Brain pericyte (primary cell): ENCODE data around the gene MGAT4A.
"Not testable (repeated sequence)": the region's sequence is repeated elsewhere in the genome, so short reads cannot be mapped to it uniquely, and the experiment has no call there.

Experiments used
- DNase-seq: peaks from one replicate; pipeline ENCODE4 v3.0.0-alpha.2; 2012; ENCODE audit warnings: low read depth, low spot score

MGAT4A gene

DNA sequence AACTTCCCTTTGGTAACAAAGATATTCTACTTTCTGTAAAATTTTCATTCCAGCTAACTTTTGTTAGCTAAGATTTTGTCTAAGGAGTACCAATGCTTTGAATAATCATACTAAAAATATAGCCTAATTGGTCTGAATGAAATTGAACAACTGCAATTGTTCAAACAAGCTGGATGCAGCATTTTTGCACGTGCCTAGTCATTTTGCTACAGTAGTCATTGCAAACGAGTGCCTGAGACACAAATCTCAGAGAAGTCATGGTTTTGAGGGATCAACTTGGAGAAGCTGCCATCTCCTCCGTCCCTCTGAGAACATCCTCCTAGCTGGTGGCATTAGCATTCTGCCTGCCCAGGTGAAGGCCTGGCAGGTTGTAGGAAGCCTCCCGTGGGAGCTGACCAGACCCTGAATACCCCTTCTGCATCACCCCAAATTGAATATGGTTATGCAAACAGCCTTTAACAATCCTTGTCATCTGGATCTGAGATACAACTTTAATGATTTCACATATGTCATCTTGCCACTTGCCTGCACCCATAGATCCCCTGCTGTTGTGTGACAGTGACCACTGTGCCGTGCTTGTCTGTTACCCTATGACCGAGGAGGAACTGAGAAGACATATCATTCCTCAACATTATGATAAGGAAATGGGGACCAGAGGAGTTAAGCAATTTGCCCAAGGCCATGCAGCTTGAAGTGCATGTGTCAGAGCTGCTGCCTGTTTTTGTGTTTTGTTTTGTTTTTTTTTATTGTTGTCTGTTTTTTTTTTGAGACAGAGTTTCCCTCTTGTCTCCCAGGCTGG, 29.1 kb upstream of the MGAT4A start:
- DNase-seq = no peak

DNA sequence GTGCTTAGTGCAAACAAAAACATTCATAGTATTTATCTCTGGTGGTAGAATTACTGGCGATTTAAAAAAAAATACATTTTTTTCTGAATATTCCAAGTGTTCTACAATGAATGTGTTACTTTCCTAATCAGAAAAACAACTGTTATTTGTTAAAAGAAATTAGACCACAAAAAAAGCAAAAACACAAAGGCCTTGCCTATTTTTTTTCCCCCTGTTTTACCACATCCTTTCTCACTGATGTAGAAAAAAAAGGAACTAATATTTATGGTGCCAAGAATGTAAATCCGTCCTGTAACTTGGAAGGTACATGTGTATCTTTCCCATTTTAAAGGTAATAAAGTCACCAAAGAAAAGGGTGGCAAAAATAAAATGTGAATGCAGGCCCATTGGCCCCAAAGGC, 28.4 kb upstream of the MGAT4A start:
- no peak for DNase-seq

DNA sequence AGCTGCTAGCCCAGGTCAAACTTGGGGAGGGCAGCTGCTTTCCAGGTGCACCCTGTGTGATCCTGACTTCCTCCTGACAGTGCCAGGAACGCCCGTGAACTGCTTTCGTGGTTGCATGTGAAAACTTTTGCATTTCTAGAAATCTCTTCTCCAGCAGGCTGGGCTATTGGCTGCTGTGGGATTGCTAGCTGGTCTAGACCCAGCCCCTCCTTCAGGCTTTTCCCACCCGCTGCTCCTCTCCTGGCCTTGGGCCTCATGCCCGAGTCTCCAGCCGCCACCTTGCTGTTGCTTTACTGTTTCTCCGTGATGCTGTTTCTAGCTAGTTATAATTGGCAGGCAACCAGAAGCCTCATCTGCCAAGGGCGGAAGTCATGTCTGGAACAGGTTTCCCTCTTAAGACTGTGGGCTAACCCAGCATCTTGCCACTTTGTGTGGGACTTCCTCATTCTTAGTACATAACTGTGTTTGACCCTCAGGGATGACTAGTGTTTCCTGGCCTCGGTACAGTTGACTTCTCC, 27.0 kb upstream of the MGAT4A start:
- no peak for DNase-seq

DNA sequence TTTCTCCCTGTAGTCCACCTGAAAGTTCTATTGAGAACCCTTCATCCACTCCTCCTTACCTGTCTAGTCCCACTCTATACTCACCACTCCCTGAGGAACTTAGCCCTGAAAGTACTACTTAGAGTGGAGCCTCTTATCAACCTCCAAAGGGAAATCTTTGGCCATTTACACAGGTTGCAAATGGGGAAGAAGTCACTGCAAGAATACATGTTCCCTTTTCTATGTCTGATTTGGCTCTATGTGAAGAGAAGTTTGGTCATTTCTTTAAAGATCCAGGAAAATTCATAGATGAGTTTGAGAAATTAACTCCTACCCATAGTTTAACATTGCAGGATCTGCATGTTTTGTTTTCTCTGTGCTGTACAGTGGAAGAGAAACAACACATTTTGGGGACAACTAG, 22.9 kb upstream of the MGAT4A start:
- DNase-seq = no peak

DNA sequence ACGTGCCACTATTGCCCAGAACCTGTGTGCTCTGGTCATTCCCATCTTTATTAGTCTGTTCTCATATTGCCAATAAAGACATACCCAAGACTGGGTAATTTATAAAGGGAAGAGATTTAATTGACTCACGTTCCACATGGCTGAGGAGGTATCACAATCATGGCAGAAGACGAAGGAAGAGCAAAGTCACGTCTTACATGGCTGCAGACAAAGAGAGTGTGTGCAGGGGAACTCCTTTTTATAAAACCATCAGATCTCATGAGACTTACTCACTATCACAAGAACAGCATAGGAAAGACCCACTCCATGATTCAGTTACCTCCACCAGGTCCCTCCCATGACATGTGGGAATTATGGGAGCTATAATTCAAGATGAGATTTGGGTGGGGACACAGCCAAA, 21.8 kb upstream of the MGAT4A start:
- not testable (repeated sequence) for DNase-seq

DNA sequence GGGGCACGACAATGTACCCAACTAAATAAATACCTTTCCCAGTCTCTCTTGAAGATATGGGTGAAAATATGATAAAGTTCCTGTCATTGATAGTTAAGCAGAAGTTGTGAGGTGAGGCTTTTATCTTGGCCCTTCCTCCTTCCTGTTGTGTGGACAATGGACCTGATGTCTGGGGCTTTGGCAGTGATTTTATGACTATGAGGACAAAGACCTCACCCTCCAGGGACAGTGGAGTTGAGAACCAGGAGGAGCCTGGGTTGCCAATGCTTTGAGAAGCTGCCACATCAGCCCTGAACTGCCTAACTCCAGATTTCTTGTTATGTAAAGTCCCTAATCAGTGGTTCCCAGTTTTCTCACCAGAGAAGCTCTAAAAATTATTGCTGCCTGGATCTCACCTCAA, 20.8 kb upstream of the MGAT4A start:
- no peak for DNase-seq

DNA sequence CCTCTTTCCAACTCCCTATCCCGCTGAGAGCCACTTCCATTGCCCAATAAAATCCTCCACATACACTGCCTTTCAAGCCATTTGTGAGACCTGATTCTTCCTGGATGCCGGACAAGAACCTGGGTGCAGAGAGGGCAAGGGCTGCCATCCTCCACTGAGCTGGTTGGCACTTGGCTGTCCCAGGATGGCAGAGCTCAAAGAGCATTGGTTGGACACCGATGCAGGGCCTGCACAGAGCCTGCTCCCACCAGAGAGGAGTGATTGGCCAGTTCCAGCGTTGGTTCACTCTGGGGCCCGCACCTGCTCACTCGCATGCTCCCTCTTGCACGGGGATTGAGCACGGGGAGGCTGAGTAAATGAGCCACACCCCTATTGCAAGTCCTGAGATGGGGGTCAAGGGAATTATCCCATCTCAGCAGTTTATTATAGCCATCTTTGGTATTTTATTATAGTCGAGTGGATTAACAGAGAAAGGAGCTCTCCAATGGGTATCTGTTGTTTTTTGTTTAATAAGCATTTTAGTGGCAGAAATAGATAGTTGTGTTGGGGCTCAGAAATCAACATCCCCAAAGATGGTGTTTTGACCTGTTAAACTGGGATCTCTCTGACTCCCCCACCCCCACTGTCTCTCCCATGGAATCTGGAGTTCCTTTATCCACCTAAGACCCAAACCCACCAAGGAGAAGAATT, 19.8 kb upstream of the MGAT4A start:
- DNase-seq = no peak

DNA sequence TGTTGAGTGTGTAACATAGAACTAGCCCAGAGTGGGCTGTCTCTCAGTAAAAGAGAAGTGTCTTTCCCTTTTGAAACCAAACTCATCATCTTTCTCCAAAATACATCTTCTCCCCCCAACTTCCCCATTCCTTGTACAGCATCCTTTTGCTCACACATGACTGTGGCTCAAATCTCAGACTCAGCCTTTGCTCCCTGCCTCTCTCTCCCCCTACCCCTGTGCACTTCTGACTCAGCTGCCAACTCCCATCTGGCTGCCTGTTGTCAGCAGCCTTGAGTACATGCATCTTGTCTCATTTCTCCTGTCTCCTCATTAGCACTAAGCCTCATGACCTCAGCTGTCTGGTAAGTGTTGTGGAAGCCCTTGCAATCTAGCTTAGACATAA, 18.1 kb upstream of the MGAT4A start:
- no peak for DNase-seq

DNA sequence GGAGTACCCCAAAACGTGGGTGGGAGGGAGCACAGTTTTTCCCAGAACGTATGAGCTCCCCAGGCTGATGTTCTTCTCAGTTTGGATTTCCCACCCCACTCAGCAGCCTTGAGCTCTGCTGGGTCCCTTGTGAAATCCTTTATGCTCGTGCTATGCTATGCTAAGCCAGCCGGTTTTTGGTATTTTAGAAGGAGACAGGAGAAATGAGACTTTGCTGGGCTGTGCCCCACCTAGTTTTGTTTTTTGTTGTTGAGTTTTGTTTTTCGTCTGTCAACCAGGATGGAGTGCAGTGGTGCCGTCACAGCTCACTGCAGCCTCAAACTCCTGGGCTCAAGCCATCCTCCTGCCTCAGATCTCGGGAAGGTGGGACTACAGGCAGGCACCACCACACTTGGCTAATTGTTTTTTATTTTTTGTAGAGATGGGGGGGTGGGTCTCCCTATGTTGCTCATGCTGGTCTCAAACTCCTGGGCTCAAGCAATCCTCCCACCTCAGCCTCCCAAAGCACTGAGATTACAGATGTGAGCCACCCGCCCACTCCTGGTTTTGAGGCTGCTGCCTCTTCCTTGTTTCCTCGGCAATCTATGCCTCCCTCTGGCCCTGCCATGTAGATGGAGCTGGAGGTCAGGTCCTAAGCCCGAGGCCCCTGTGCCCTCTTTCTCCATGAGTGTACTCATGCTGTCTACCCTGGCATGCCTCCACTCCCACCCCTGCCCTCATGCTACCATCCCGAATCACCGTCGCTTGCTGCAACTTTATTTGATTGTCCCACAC, 17.5 kb upstream of the MGAT4A start:
- DNase-seq = no peak

DNA sequence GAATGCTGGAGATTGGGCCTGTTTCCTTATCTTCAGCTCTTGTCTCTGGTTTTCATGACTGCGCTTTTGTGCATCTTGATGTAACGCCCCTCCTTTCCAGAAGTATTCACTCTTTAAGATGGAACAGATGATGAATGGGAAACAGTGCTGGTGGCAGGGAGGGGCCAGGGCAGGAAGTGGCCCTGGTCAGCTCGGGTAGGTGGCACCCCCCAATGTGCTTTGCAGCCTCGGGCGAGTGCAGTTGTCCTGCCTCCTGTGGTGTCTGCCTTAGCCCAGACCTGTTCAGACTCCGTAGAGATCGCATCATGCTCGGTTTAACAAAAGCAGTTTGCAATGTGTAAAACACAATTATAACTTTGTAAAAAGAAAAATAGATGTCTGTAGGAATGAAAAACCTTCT, 17.0 kb upstream of the MGAT4A start:
- DNase-seq = no peak

DNA sequence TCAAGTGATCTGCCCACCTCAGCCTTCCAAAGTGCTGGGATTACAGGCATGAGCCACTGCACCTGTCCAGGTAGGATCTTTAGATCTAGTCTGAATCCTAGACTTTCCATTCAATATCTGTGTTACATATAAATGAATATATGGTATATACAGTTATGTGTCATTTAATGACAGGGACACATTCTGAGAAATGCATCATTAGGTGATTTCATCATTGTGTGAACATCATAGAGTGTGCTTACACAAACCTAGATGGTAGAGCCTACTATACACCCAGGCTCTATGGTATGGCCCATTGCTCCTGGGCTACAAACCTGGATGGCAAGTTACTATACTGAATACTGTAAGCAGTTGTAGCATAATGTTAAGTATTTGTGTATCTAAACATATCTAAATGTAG, 15.5 kb upstream of the MGAT4A start:
- DNase-seq = no peak

DNA sequence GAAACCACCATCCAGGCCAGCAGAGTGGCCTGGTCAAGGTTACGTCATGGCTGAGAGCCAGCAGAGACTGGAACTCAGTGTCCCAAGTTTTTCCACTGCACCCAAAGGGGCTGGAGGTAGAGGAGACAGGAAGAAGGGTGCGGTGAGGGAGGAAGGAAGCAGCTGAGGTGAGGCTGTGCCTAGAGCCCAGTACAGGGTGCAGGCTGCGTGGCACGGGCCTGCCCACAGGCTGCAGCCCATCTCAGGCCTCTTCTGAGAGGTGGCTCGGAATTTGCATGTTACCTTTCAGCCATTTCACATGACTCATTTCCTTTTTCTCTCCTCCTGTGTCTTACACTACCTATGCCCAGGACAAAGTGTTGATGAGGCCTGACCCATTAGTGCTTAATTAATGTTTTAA, 13.7 kb upstream of the MGAT4A start:
- DNase-seq = no peak

DNA sequence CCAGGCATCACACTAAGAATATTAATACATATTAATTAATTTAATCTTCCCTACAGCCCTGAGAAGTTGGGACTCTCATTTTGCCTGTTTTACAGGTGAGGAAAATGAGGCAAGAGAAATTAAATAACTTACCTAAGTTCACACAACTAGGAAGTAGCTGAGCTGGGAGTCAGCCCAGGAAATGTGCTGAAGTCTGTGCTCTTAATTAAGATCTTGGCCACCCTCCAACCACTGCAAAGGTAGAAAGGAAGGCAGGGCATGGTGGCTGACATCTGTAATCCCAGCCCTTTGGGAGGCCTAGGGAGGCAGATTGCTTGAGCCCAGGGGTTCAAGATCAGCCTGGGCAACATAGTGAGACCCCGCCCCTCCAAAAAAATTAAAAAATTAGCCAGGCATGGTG, 12.9 kb upstream of the MGAT4A start:
- no peak for DNase-seq

DNA sequence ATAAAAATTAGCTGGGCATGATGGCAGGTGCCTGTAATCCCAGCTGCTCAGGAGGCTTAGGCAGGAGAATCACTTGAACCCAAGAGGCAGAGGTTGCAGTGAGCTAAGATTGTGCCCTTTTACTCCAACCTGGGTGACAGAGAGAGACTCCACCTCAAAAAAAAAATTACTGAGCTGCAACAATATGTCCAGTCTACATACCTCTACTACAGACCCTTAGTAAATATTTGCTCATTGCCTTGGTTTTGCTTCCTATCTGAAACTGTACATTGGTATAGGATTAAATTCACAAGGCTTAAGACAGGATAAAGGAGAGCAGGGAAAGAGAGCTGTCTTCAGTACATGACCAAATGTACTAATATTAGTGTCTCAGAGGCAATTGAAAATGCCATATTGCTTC, 8.1 kb upstream of the MGAT4A start:
- DNase-seq = no peak

DNA sequence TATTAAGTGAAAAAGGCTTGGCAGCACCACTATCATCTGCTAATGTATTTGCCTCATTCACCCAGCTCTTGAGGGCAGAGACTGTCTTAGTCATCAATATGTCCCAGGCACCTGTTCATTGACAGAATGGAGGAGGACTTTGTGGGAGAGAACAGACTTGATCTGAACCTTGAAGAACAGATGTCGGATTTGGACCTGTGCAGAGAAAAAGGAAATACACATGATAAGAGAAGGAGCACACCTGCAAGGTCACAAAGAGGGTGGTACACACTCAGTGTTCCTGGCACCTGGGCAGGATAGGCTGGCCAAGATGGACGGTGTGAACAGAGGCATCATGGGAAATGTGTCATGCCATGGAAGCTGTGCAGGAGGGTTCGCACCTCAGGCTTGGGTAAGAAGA, 7.4 kb upstream of the MGAT4A start:
- no peak for DNase-seq

DNA sequence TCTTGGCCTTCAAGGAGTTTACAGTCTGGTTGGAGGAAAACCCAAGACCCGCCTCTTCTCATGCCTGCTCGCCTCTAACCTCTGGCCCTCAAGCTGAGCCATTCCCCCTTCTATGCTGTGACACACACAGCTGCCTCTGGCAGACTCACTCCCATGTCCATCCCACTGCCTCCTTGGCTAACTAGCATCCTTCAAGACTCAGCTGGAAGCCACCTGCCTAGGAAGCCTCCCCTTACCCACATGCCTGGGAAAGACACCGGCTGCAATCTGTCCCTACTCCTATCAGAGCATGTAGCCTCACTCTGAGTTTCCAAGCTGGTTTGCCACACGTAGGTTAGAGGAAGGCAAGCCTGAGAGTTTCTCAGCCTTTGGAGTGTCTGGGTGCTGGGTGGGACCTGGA, 6.9 kb upstream of the MGAT4A start:
- no peak for DNase-seq

DNA sequence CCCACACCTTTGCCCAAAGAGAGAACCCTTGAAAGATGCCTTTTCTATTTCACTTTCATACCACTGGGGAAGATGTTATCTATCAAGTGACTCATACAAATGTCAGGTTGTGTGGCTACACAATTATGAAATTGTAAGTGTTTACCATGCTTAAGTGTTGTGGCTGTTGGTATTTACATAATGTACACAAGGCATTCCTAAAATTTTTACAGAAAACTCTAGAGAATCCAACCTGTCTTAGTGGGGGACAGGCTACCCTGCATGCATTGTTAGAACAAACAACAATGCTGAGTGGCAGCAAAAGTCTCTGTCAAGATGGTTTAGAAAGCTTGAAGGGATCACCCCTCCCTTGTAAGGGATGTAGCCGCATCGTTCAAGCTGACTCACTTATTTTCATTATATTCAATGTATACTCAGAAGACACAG, 5.5 kb upstream of the MGAT4A start:
- DNase-seq = no peak

DNA sequence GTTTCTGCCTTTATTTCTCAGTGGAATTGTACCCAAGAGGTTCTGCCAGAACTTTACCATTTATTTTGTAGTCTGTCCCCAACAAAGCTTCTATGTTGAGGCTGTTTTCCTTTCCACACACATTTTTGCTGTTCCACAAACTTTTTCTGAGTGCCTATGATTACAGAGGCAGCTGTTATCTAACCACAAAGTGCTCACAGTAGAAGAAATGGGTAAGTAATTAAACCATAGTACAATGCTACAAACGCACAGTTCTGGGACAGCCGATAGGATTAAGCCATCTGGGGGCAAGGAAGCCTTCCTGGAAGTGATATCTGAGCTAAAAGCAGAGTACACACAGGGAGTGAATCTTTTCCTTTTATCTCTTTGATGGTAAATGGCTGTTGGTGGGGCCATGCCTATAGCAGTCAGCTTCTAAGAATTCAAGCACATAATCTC, 3.9 kb upstream of the MGAT4A start:
- DNase-seq = no peak

DNA sequence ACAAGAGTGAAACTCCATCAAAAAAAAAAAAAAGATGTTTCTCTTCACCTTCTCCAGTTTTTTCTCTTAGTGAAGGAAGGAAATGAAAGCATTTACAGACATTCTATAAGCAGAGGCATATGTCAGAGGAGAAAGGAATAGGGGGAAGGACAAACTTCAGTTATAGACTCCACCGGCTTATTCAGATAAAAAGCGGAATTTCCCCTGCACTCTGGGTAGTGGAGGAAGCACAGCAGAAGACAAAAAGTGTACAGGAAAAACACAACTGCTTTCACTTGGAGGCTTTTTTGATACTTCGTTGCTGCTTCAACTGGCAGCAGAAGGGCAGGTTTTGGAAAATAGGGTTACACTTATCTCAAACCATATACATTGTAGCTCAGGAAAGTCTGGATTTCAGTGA, 3.2 kb upstream of the MGAT4A start:
- no peak for DNase-seq

DNA sequence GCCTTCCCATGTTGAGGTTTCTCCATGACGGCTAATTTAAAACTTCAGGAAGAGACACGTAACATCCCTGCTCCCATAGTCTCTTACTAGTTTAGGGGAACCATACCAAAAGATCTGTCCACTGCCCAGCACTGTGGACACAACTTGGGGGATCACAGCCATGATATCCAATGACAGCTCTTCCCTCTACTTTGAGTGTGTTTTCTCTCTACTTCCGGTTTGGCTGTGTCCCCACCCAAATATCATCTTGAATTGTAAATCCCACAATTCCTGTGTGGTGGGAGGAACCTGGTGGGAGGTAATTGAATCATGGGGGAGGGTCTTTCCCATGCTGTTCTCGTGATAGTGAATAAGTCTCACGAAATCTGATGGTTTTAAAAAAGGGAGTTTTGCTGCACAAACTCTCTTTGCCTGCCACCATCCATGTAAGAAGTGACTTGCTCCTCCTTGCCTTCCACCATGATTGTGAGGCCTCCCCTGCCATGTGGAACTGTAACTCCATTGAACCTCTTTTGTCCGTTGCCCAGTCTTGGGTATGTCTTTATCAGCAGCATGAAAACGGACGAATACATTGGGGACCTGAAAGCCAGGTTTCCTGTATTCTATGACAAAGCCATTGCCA, 1.6 kb upstream of the MGAT4A start:
- DNase-seq = no peak

DNA sequence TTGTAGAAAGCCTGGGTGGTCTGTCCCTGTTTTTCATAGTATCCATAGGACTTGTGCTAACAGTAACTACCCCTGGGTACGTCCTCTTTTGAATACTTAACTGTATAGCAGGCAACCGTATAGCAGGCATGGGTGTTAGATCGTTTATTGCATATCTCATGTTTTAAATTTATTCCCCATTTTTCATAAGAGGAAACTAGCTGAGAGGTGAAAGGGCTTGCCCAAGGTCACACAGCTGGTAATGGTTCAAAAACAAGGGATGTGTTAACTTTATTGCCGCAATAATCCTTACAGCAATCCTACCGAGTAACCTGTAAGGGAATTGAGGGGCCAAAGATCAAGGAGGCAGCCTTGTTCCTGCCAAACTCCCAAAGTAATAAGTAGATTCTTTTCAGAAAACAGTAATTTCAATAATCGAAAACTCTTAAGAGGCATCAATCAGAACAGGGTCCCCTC, 990 bp upstream of the MGAT4A start:
- DNase-seq = no peak

DNA sequence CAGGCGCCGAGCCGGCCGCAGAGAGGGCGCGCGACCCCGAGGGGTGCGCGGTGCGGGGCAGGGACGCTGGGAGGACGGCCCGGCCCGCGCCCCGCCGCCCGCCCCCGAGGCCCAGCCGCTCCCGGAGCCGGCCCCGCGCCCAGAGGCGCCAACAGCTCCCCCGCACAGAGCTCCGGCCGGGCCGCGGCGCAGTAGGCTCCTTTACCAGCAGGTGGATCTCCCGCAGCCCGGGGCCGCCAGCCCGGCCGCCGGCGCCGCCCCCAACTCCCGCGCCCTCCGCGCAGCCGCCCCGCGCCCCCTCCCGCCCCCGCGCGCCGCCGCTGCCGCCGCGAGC, 258 bp downstream of the MGAT4A start:
- DNase-seq = no peak
